ENCODE results near the gene DDRGK1. TPM values are rescaled to one million over a fixed set of nuclear protein-coding genes. Genes with fewer than 3 reads are reported as not detected.
"Not testable (repeated sequence)": the region's sequence is repeated elsewhere in the genome, so short reads cannot be mapped to it uniquely, and the experiment has no call there.

Gene DDRGK1
- polyA plus RNA-seq, 3 donors from 2014 or later, result 45.6 to 63.1 (median 48.0) TPM

- not testable (repeated sequence) for H3K27me3 Mint-ChIP-seq (ENCODE audit: low read depth in 3 of 3); H3K27ac Mint-ChIP-seq; H3K4me3 Mint-ChIP-seq; DNase-seq; H3K4me1 Mint-ChIP-seq; H3K9me3 Mint-ChIP-seq
- H3K36me3 Mint-ChIP-seq, result peaks cover 0 to 11% (median 8%) of the 10 kb centered on the region in 3 donors
These were observed 11.0 kb upstream of the DDRGK1 start for GRCh38 chr20:3215359-3215917.

- peaks cover 0 to 11% (median 8%) of the 10 kb centered on the region in 3 donors for H3K36me3 Mint-ChIP-seq
- H3K9me3 Mint-ChIP-seq, result no peaks in the 10 kb centered on the region
- H3K27ac Mint-ChIP-seq, result no peak overlapping the region
- no peak for DNase-seq
- peaks cover 0 to 3% (median 1%) of the 10 kb centered on the region in 3 donors for H3K27me3 Mint-ChIP-seq (ENCODE audit: low read depth in 3 of 3)
- no peak overlapping the region for H3K4me3 Mint-ChIP-seq
- H3K4me1 Mint-ChIP-seq, result peaks cover 24 to 25% of the 10 kb centered on the region in 2 donors
These were observed 8.7 kb upstream of the DDRGK1 start for GRCh38 chr20:3213226-3213625.

- peak overlapping the region; percentile 78 to 99 (median 96) for H3K27ac Mint-ChIP-seq
- peaks cover 0 to 11% (median 8%) of the 10 kb centered on the region in 3 donors for H3K36me3 Mint-ChIP-seq
- peaks cover 24 to 27% of the 10 kb centered on the region in 2 donors for H3K4me1 Mint-ChIP-seq
- no peaks in the 10 kb centered on the region for H3K9me3 Mint-ChIP-seq
- DNase-seq, result no peak
- peak overlapping the region; percentile 89 to 100 (median 100) for H3K4me3 Mint-ChIP-seq
- H3K27me3 Mint-ChIP-seq (ENCODE audit: low read depth in 3 of 3), result peaks cover 0 to 3% (median 1%) of the 10 kb centered on the region in 3 donors
These were observed 5.9 kb upstream of the DDRGK1 start for GRCh38 chr20:3210346-3210745.

- peaks cover 0 to 3% (median 1%) of the 10 kb centered on the region in 3 donors for H3K27me3 Mint-ChIP-seq (ENCODE audit: low read depth in 3 of 3)
- H3K4me1 Mint-ChIP-seq, result peaks cover 24 to 27% of the 10 kb centered on the region in 2 donors
- no peaks in the 10 kb centered on the region for H3K9me3 Mint-ChIP-seq
- no peak for DNase-seq
- H3K27ac Mint-ChIP-seq, result peak overlapping the region; percentile 81 to 99 (median 96)
- H3K36me3 Mint-ChIP-seq, result peaks cover 0 to 11% (median 8%) of the 10 kb centered on the region in 3 donors
- peak overlapping the region; percentile 89 to 100 (median 100) for H3K4me3 Mint-ChIP-seq
These were observed 5.5 kb upstream of the DDRGK1 start for GRCh38 chr20:3209946-3210317.

GRCh38 chr20:3209257-3209945 lies 4.9 kb upstream of the DDRGK1 start, which contains the start of gene ITPA:
Gene ITPA, plus strand, starts transcription at chr20:3209498. Its CDS starts 54 bp downstream, at chr20:3209552.
- H3K27me3 Mint-ChIP-seq (ENCODE audit: low read depth in 3 of 3), result peaks cover 3 to 4% (median 4%) of the 10 kb centered on the region in 3 donors
- H3K36me3 Mint-ChIP-seq, result peaks cover 0 to 11% (median 8%) of the 10 kb centered on the region in 3 donors
- H3K9me3 Mint-ChIP-seq, result no peaks in the 10 kb centered on the region
- H3K27ac Mint-ChIP-seq, result peak within 1 kb of the TSS; percentile 81 to 99 (median 96)
- H3K4me3 Mint-ChIP-seq, result peak within 1 kb of the TSS; percentile 89 to 100 (median 100)
- DNase-seq, result peak; percentile 54 to 58 (median 54)
- peaks cover 26 to 32% of the 10 kb centered on the region in 2 donors for H3K4me1 Mint-ChIP-seq

GRCh38 chr20:3208786-3209256 lies 4.3 kb upstream of the DDRGK1 start:
- peak in 1 of 3 donors; percentile 14 for DNase-seq
- H3K27me3 Mint-ChIP-seq (ENCODE audit: low read depth in 3 of 3), result peaks cover 6 to 8% (median 6%) of the 10 kb centered on the region in 3 donors
- H3K9me3 Mint-ChIP-seq, result no peaks in the 10 kb centered on the region
- H3K4me1 Mint-ChIP-seq, result peaks cover 30 to 35% of the 10 kb centered on the region in 2 donors
- peak overlapping the region; percentile 81 to 96 (median 94) for H3K27ac Mint-ChIP-seq
- peaks cover 0 to 9% (median 5%) of the 10 kb centered on the region in 3 donors for H3K36me3 Mint-ChIP-seq
- peak overlapping the region; percentile 89 to 100 (median 100) for H3K4me3 Mint-ChIP-seq

- H3K27me3 Mint-ChIP-seq (ENCODE audit: low read depth in 3 of 3), result peaks cover 5 to 6% (median 6%) of the 10 kb centered on the region in 3 donors
- peak overlapping the region; percentile 92 to 96 (median 94) for H3K4me3 Mint-ChIP-seq
- peaks cover 4 to 18% (median 9%) of the 10 kb centered on the region in 3 donors for H3K36me3 Mint-ChIP-seq
- no peaks in the 10 kb centered on the region for H3K9me3 Mint-ChIP-seq
- H3K4me1 Mint-ChIP-seq, result peaks cover 21 to 24% of the 10 kb centered on the region in 2 donors
- H3K27ac Mint-ChIP-seq, result peak overlapping the region; percentile 86 to 96 (median 92)
- DNase-seq, result peak; percentile 7 to 14 (median 13)
These were observed 963 bp downstream of the DDRGK1 start for GRCh38 chr20:3203315-3204123.

GRCh38 chr20:3202965-3203314 lies 1.5 kb downstream of the DDRGK1 start:
- H3K4me3 Mint-ChIP-seq, result peak overlapping the region; percentile 21 to 60 (median 44)
- peaks cover 18 to 19% of the 10 kb centered on the region in 2 donors for H3K4me1 Mint-ChIP-seq
- H3K27me3 Mint-ChIP-seq (ENCODE audit: low read depth in 3 of 3), result peaks cover 5 to 6% (median 6%) of the 10 kb centered on the region in 3 donors
- H3K36me3 Mint-ChIP-seq, result peaks cover 4 to 19% (median 9%) of the 10 kb centered on the region in 3 donors
- peak overlapping the region in 3 of 6 donors; percentile 34 to 93 (median 91) for H3K27ac Mint-ChIP-seq
- no peak for DNase-seq
- H3K9me3 Mint-ChIP-seq, result no peaks in the 10 kb centered on the region

- Mint-ChIP-seq H3K27me3 (ENCODE audit: low read depth in 3 of 3) (peaks cover 5 to 6% (median 6%) of the 10 kb centered on the region in 3 donors), H3K4me1 (peaks cover 19 to 20% of the 10 kb centered on the region in 2 donors), H3K27ac (peak overlapping the region in 3 of 6 donors; percentile 37 to 77 (median 51)), H3K4me3 (no peak overlapping the region), H3K36me3 (peaks cover 4 to 32% (median 19%) of the 10 kb centered on the region in 3 donors), H3K9me3 (no peaks in the 10 kb centered on the region)
- DNase-seq, result no peak
These were observed 4.3 kb downstream of the DDRGK1 start for GRCh38 chr20:3199976-3200755.

GRCh38 chr20:3199206-3199605 lies 5.3 kb downstream of the DDRGK1 start:
- H3K9me3 Mint-ChIP-seq, result no peaks in the 10 kb centered on the region
- DNase-seq, result no peak
- H3K4me1 Mint-ChIP-seq, result peaks cover 13 to 17% of the 10 kb centered on the region in 2 donors
- H3K36me3 Mint-ChIP-seq, result peaks cover 4 to 33% (median 19%) of the 10 kb centered on the region in 3 donors
- H3K27me3 Mint-ChIP-seq (ENCODE audit: low read depth in 3 of 3), result peaks cover under 1 to 2% (median 1%) of the 10 kb centered on the region in 3 donors
- no peak overlapping the region for H3K27ac Mint-ChIP-seq
- no peak overlapping the region for H3K4me3 Mint-ChIP-seq

GRCh38 chr20:3195590-3196237 lies 8.8 kb downstream of the DDRGK1 start:
- Mint-ChIP-seq H3K27me3 (ENCODE audit: low read depth in 3 of 3) (no peaks in the 10 kb centered on the region), H3K4me1 (peaks cover 2 to 6% of the 10 kb centered on the region in 2 donors), H3K27ac (peak overlapping the region in 2 of 6 donors; percentile 30 to 40), H3K9me3 (no peaks in the 10 kb centered on the region), H3K36me3 (peaks cover 11 to 52% (median 38%) of the 10 kb centered on the region in 3 donors), H3K4me3 (no peak overlapping the region)
- DNase-seq, result no peak

- H3K4me3 Mint-ChIP-seq, result no peak overlapping the region
- no peaks in the 10 kb centered on the region for H3K9me3 Mint-ChIP-seq
- H3K27ac Mint-ChIP-seq, result no peak overlapping the region
- no peak for DNase-seq
- peaks cover 2 to 6% of the 10 kb centered on the region in 2 donors for H3K4me1 Mint-ChIP-seq
- H3K36me3 Mint-ChIP-seq, result peaks cover 8 to 52% (median 33%) of the 10 kb centered on the region in 3 donors
- H3K27me3 Mint-ChIP-seq (ENCODE audit: low read depth in 3 of 3), result no peaks in the 10 kb centered on the region
These were observed 9.7 kb downstream of the DDRGK1 start for GRCh38 chr20:3194617-3195280.
